Omental fat pad (tissue), 4 donors: ENCODE data around the gene CDK18. TPM values are rescaled to one million over a fixed set of nuclear protein-coding genes. Genes with fewer than 3 reads are reported as not detected.

Experiments
- ATAC-seq: fragments of 150-250 bp; one replicate; pipeline ENCODE4 v1.9.1; 2016; ENCODE audit warnings: mild to moderate bottlenecking, moderate library complexity; ENCODE audit not compliant: low FRiP score
- DNase-seq: peaks from one replicate; pipeline ENCODE4 v3.0.0-alpha.2; 2019; ENCODE audit warnings: low spot score
- CTCF ChIP-seq, 3 donors: fragments of 450-650 bp; IDR thresholded peaks; one replicate each; pipeline ENCODE4 v1.5.1; 2016 to 2017; ENCODE audit warnings: antibody characterized with exemption in 3 of 3, mild to moderate bottlenecking in 3 of 3, moderate library complexity in 2 of 3
- total RNA-seq, 4 donors: library from RNA; depleted of rRNA; stranded (reverse); fragments of >200 nt; gene quantifications; one replicate each; pipeline ENCODE4 v1.1.0, GENCODE V29; 2016

CDK18 gene
- total RNA-seq, 4 donors from 2014 or later = 2.8 to 9.0 (median 5.3) TPM

GRCh38 chr1:205492201-205492667 is 12.2 kb upstream of the CDK18 start:
- ATAC-seq (no peak), DNase-seq (no peak)
- no peak for TF ChIP-seq CTCF (IDR thresholded peaks at IDR 0.05)

GRCh38 chr1:205492774-205493173 is 11.7 kb upstream of the CDK18 start:
- ATAC-seq (peak; percentile 17), DNase-seq (no peak)
- no peak for TF ChIP-seq CTCF (IDR thresholded peaks at IDR 0.05)

- no peak for TF ChIP-seq CTCF (IDR thresholded peaks at IDR 0.05)
- ATAC-seq (peak; percentile 86), DNase-seq (no peak)
Measured at GRCh38 chr1:205493241-205494085, 11.0 kb upstream of the CDK18 start.

- no peak for ATAC-seq
- DNase-seq = no peak
- TF ChIP-seq CTCF (IDR thresholded peaks at IDR 0.05) = no peak
Measured at GRCh38 chr1:205494115-205494514, 10.4 kb upstream of the CDK18 start.

GRCh38 chr1:205495237-205495823 is 9.1 kb upstream of the CDK18 start:
- ATAC-seq = no peak

GRCh38 chr1:205496661-205497060 is 7.8 kb upstream of the CDK18 start:
- no peak for ATAC-seq
- DNase-seq = no peak
- TF ChIP-seq CTCF (IDR thresholded peaks at IDR 0.05) = no peak

More at GRCh38 chr1:205495237-205495823, 9.1 kb upstream of the CDK18 start:
- no peak for DNase-seq
- no peak for TF ChIP-seq CTCF (IDR thresholded peaks at IDR 0.05)
